AML-193 (cell line): ENCODE measurements around the gene TRPV4.

Source experiments
- DNase-seq, 2 experiments: peaks; one replicate each; lab custom pipeline; 2025; lab: John Stamatoyannopoulos, UW

The TRPV4 gene

GRCh38 chr12:109739747-109740693 is 93.2 kb downstream of the TRPV4 start:
- DNase-seq, result no peak

GRCh38 chr12:109738878-109739665 is 94.1 kb downstream of the TRPV4 start:
- no peak for DNase-seq

GRCh38 chr12:109738209-109738608 is 95.0 kb downstream of the TRPV4 start:
- DNase-seq, result no peak

- DNase-seq, result no peak
Measured at GRCh38 chr12:109737631-109738030, 95.6 kb downstream of the TRPV4 start.

- no peak for DNase-seq
Measured at GRCh38 chr12:109737126-109737525, 96.1 kb downstream of the TRPV4 start.

- DNase-seq, result no peak
Measured at GRCh38 chr12:109736552-109737108, 96.6 kb downstream of the TRPV4 start.

- DNase-seq, result no peak
Measured at GRCh38 chr12:109735825-109736551, 97.2 kb downstream of the TRPV4 start.

GRCh38 chr12:109735051-109735521 is 98.1 kb downstream of the TRPV4 start:
- no peak for DNase-seq

GRCh38 chr12:109734219-109735000 is 98.8 kb downstream of the TRPV4 start:
- DNase-seq, result no peak
